C4-2B (cell line): ENCODE measurements around the gene ADAMTS14.

Source experiments
- CTCF ChIP-seq: fragments of 450-650 bp; conservative IDR thresholded peaks from 2 replicates; pipeline ENCODE4 v1.5.1; 2017; ENCODE audit warnings: mild to moderate bottlenecking
- ZFX ChIP-seq: fragments of 450-650 bp; IDR thresholded peaks from 2 replicates; pipeline ENCODE4 v1.6.1; 2017

GRCh38 chr10:70666960-70667798 is 5.1 kb upstream of the ADAMTS14 start:
- TF ChIP-seq CTCF (no peak), ZFX (no peak)
